Activated CD8-positive, alpha-beta T cell treated with anti-CD3 and anti-CD28 coated beads for 36 hours (primary cell): ENCODE measurements around the gene TRAPPC2L. TPM values are rescaled to one million over a fixed set of nuclear protein-coding genes. Genes with fewer than 3 reads are reported as not detected.
"Not testable (repeated sequence)": the region's sequence is repeated elsewhere in the genome, so short reads cannot be mapped to it uniquely, and the experiment has no call there.

Source experiments
- ATAC-seq: fragments of 200-7000 bp; cut with Tn5 transposase; one replicate; pipeline ENCODE4 v1.10.0; 2021; ENCODE audit warnings: mild to moderate bottlenecking, moderate library complexity
- CTCF ChIA-PET: fragments of 350-600 bp; sonication (Branson Sonifier 250); formaldehyde crosslinking; loops from one replicate; lab custom pipeline; 2021; ENCODE audit warnings: antibody characterized with exemption; lab: Charles Lee
- POLR2A ChIA-PET: fragments of 350-600 bp; sonication (Branson Sonifier 250); formaldehyde crosslinking; loops from one replicate; lab custom pipeline; 2021; ENCODE audit warnings: antibody characterized with exemption; lab: Charles Lee
- DNase-seq: peaks from one replicate; pipeline ENCODE4 v3.0.0-alpha.2; 2020
- H3K27ac Mint-ChIP-seq: one replicate; pipeline ENCODE4 v1.8.0; 2021; ENCODE audit warnings: mild to moderate bottlenecking, mixed read lengths
- H3K27me3 Mint-ChIP-seq: one replicate; pipeline ENCODE4 v1.8.0; 2021; ENCODE audit warnings: mixed read lengths
- H3K36me3 Mint-ChIP-seq: one replicate; pipeline ENCODE4 v1.8.0; 2021; ENCODE audit warnings: low read depth, mixed read lengths
- H3K4me1 Mint-ChIP-seq: one replicate; pipeline ENCODE4 v1.8.0; 2021; ENCODE audit warnings: low read depth, mixed read lengths
- H3K4me3 Mint-ChIP-seq: one replicate; pipeline ENCODE4 v1.8.0; 2021; ENCODE audit warnings: mild to moderate bottlenecking, moderate library complexity, mixed read lengths
- H3K9me3 Mint-ChIP-seq: one replicate; pipeline ENCODE4 v1.8.0; 2021; ENCODE audit warnings: mixed read lengths
- CTCF ChIP-seq: fragments of 200-600 bp; IDR thresholded peaks from one replicate; pipeline ENCODE4 v1.8.0; 2022; ENCODE audit warnings: antibody characterized with exemption, mild to moderate bottlenecking
- intact Hi-C: fragments of 100-400 bp; cut with micrococcal nuclease; formaldehyde crosslinking; loops from one replicate; pipeline ENCODE4 v1.10.0; 2022
- total RNA-seq, 2 experiments: library from RNA; stranded (reverse); gene quantifications; one replicate each; pipeline ENCODE4 v1.2.3, GENCODE V29; 2021

The TRAPPC2L gene
- total RNA-seq, 2 experiments from 2014 or later: 56.4 to 61.9 TPM

DNA sequence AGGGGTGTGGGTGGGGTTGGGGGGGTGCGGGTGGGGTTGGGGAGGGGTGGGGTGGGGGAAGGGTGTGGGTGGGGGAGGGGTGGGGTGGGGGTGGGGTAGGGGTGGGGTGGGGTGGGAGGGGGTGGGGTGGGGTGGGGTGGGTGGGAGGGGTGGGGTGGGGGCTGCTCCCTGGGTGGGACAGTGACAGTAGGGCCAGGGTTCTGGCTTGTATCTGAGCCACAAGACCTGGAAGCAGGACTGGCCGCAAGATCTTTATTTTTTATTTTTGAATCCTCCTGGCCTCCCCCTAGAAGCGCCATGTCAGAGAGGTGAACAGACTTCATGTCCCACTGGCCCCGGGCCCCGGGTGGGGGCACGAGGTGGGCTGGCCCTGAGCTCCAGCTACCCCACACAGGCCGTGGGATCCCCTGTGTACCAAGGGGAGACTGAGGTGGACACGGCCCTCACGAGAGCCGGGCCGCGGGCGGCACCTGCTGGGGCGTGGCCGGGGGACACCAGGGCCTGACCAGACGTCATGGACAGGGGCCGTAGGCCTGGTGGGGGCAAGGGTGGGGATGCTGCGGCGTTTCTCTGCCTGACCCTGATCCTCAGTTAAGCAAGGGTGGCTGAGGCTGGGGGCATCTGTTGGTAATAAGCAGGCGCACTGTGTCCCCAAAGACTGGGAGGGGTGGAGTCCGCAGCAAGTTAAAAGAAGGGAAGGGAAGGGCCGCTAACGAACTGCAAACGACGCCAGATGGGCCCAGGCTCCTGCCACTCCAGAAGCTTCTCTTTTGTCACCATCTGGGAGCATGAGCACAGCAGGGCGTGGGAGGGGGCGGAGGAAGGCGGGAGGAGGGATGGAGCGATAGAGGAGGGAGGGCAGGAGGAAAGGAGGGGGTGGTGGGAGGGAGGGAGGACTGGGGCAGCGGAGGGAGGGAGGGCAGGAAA is 31.8 kb downstream of the TRAPPC2L start:
- no peak overlapping the region for H3K27ac Mint-ChIP-seq
- intact Hi-C loops: no loop called here
- no peak overlapping the region for H3K4me3 Mint-ChIP-seq

DNA sequence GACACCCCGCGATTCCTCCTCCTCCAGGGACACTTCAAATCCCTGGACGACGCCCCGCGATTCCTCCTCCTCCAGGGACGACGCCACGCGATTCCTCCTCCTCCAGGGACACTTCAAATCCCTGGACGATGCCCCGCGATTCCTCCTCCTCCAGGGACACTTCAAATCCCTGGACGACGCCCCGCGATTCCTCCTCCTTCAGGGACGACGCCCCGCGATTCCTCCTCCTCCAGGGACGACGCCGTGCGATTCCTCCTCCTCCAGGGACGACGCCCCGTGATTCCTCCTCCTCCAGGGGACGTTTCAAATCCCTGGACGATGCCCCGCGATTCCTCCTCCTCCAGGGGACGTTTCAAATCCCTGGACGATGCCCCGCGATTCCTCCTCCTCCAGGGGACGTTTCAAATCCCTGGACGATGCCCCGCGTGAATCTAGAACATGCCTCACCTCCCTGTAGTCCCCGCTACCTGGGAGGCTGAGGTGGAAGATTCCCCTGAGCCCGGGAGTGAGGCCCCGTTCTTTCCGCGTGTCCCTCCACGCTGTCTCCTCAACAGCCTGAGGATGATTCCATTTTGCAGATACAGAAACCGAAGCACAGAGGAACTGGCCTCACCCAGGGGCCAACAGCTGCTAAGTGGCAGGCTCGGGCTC is 32.9 kb downstream of the TRAPPC2L start:
- H3K4me1 Mint-ChIP-seq, DNase-seq, CTCF ChIA-PET, H3K27ac Mint-ChIP-seq, ATAC-seq, H3K9me3 Mint-ChIP-seq, H3K4me3 Mint-ChIP-seq, H3K36me3 Mint-ChIP-seq, POLR2A ChIA-PET, H3K27me3 Mint-ChIP-seq, intact Hi-C loops: not testable (repeated sequence)

More for the DNA sequence above, 31.8 kb downstream of the TRAPPC2L start:
- H3K9me3 Mint-ChIP-seq: no peaks in the 10 kb centered on the region
- ATAC-seq (no peak), DNase-seq (no peak)
- CTCF ChIA-PET: no interaction called here
- H3K4me1 Mint-ChIP-seq: no peaks in the 10 kb centered on the region
- POLR2A ChIA-PET: no interaction called here
- H3K27me3 Mint-ChIP-seq: no peaks in the 10 kb centered on the region
- no peak for TF ChIP-seq CTCF
- no peaks in the 10 kb centered on the region for H3K36me3 Mint-ChIP-seq

- ATAC-seq (no peak), DNase-seq (no peak)
- Mint-ChIP-seq H3K9me3 (no peaks in the 10 kb centered on the region), H3K4me1 (no peaks in the 10 kb centered on the region), H3K36me3 (no peaks in the 10 kb centered on the region), H3K27ac (no peak overlapping the region), H3K4me3 (no peak overlapping the region), H3K27me3 (no peaks in the 10 kb centered on the region)
- POLR2A ChIA-PET: no interaction called here
- TF ChIP-seq CTCF: no peak
- CTCF ChIA-PET: no interaction called here
- intact Hi-C loops: no loop called here
Observed at GRCh38 chr16:88891083-88891482, 34.2 kb downstream of the TRAPPC2L start.

DNA sequence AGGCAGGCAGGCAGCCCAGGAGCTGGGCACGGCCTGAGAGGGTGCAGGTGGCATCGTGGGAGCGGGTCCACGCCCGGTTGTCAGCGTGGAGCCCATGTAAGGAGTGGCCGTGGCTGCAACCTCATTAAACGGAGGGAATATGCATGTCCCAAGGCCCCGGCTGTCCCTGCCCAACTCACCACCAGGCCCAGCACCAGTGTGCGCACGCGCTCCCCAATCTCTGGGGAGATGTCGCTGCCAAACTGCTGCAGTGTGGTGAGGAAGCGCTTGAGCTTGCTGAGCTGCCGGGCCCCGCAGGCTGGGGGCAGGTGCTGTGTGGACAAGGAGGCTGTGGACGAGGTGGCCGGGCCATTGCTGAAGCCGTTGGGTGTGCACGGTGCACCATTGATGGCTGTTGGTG is 35.1 kb downstream of the TRAPPC2L start:
- no peak overlapping the region for H3K4me3 Mint-ChIP-seq
- H3K27ac Mint-ChIP-seq: no peak overlapping the region
- CTCF ChIA-PET: no interaction called here
- intact Hi-C loops: no loop called here
- no peak for DNase-seq
- no peaks in the 10 kb centered on the region for H3K4me1 Mint-ChIP-seq
- no peak for ATAC-seq
- POLR2A ChIA-PET: no interaction called here
- H3K9me3 Mint-ChIP-seq: no peaks in the 10 kb centered on the region
- no peaks in the 10 kb centered on the region for H3K27me3 Mint-ChIP-seq
- no peaks in the 10 kb centered on the region for H3K36me3 Mint-ChIP-seq
- TF ChIP-seq CTCF: no peak

- Mint-ChIP-seq H3K27ac (no peak overlapping the region), H3K9me3 (no peaks in the 10 kb centered on the region), H3K36me3 (no peaks in the 10 kb centered on the region), H3K4me1 (no peaks in the 10 kb centered on the region), H3K4me3 (no peak overlapping the region), H3K27me3 (no peaks in the 10 kb centered on the region)
- TF ChIP-seq CTCF: no peak
- intact Hi-C loops: no loop called here
- ATAC-seq: no peak
- CTCF ChIA-PET: no interaction called here
- no peak for DNase-seq
- POLR2A ChIA-PET: interaction anchor here (0.8 kb wide), 1 partner anchor 46 kb away, joined by 3 read pairs; no protein-coding TSS in a partner anchor
Observed at GRCh38 chr16:88893127-88893968, 36.4 kb downstream of the TRAPPC2L start.

DNA sequence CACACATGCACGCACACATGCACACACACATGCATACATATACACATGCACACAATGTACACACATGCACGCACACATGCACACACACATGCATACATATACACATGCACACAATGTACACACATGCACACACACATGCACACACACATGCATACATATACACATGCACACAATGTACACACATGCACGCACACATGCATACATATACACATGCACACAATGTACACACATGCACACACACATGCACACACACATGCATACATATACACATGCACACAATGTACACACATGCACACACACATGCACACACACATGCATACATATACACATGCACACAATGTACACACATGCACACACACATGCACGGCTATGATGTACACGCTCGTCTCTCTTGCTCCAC is 37.3 kb downstream of the TRAPPC2L start:
- H3K9me3 Mint-ChIP-seq, H3K4me1 Mint-ChIP-seq, ATAC-seq, H3K4me3 Mint-ChIP-seq, H3K27me3 Mint-ChIP-seq, intact Hi-C loops, DNase-seq, H3K27ac Mint-ChIP-seq, CTCF ChIA-PET, H3K36me3 Mint-ChIP-seq: not testable (repeated sequence)
- POLR2A ChIA-PET: interaction anchor here (0.8 kb wide), 1 partner anchor 45 kb away, joined by 3 read pairs; no protein-coding TSS in a partner anchor
